ENCODE results near the gene PLBD2. TPM values are rescaled to one million over a fixed set of nuclear protein-coding genes. Genes with fewer than 3 reads are reported as not detected.

Gene PLBD2
- total and polyA plus RNA-seq, 4 donors: 12.1 to 31.2 (median 19.6) TPM

DNA sequence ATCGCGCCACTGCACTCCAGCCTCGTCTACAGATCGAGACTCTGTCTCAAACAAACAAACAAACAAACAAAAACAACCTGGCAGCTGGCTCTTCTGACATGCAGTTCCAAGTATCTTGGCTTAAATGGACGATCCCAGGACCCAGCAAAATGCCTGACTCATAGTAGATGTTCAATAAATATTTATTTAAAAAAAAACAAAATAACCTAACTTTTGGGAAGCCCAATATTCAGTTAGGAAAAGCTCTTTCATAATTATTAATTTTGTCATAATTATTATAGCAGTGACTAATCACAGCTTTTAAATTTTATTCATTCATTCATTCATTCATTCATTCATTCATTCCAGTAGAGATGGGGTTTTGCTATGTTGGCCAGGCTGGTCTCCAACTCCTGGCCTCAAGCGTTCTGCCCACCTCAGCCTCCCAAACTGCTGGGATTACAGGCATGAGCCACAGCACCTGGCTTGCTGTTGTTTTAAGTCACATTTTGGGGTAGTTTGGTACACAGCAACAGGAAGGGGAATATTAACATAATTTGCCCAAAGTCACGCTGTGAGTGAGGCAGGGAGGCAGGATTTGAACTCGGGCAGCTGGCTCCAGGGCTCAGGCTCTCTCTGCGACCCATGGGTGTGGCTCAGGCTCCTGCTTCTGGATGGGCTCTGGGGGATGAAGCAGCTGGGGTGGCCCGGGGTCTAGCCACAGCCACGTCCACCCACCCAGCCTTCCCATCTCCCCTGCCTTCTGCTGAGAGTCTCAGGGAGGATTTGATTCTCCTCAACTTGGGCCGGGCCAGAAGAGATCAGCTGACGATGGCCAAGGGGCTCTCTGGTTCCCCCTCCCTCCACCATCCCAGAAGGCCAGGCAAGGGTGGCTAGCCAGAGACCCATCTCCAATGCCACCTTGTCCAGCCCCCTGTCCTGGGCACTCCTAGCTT is 42.9 kb downstream of the PLBD2 start:
- Histone ChIP-seq H3K4me1 (ENCODE audit: control insufficient read depth in 4 of 4, insufficient read depth in 4 of 4, low read length in 3 of 4) (peaks cover 8 to 24% (median 18%) of the 10 kb centered on the region in 4 donors), H3K9me3 (ENCODE audit: control insufficient read depth in 4 of 4, low read length in 3 of 4) (no peaks in the 10 kb centered on the region), H3K27me3 (ENCODE audit: control insufficient read depth in 4 of 4, insufficient read depth in 4 of 4, low read length in 3 of 4) (no peaks in the 10 kb centered on the region), H3K27ac (ENCODE audit: low read depth in 1 of 2, low read length in 2 of 2) (peak overlapping the region in 1 of 2 donors; percentile 33), H3K4me3 (ENCODE audit: low read depth in 1 of 3, low read length in 3 of 3) (peak overlapping the region; percentile 55 to 96 (median 74)), H3K36me3 (ENCODE audit: control insufficient read depth in 4 of 4, insufficient read depth in 3 of 4, low read depth in 1 of 4, low read length in 3 of 4) (peaks cover 0 to 29% (median 16%) of the 10 kb centered on the region in 4 donors), H3K9ac (ENCODE audit: low read depth in 1 of 2, low read length in 2 of 2) (peak overlapping the region in 1 of 2 donors; percentile 28)
- no peak for TF ChIP-seq HNF4A (conservative IDR thresholded peaks at IDR 0.05)
- peak; percentile 13 for TF ChIP-seq SP1 (IDR thresholded peaks at IDR 0.05)
- no peak for TF ChIP-seq FOXA2 (IDR thresholded peaks at IDR 0.05)
- TF ChIP-seq GABPA (IDR thresholded peaks at IDR 0.05 in 1 of 2, conservative IDR thresholded peaks at IDR 0.05 in 1 of 2): no peak
- 60% methylated on average over 13 of the region's 13 CpGs for WGBS
- DNase-seq (ENCODE audit: low spot score): no peak

DNA sequence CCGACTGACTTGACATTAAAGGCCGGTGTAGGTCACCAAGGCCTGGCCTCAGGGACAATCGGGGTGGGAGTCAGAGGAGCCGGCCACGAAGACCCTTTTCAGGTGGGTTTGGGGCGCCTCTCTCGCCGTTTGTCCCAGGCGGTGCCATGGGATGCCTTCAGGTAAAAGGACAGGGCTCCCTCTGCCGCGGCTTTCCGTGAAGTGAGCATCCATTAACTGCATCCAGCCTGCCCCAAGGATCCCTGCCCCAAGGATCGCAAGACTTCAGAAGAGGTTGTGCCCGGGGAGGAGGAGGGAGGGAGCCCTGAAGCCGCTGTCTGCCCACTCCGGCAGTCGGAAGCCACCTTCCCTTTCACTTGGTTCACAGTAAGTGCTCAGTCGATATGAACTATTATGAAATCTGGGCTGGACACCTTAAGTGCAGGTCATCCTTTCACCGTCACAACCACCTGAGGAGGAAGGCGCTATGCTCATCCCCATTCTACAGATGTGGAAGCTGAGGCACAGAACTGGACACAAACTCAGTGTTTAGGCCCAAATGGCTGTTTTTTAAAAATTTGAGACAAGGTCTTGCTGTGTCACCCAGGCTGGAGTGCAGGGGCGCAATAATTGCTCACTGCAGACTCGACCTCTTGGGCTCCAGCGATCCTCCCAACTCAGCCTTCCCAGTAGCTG is 44.3 kb downstream of the PLBD2 start:
- no peaks in the 10 kb centered on the region for H3K9me3 ChIP-seq (ENCODE audit: control insufficient read depth in 4 of 4, low read length in 3 of 4)
- H3K4me1 ChIP-seq (ENCODE audit: control insufficient read depth in 4 of 4, insufficient read depth in 4 of 4, low read length in 3 of 4): peaks cover 8 to 24% (median 18%) of the 10 kb centered on the region in 4 donors
- H3K4me3 ChIP-seq (ENCODE audit: low read depth in 1 of 3, low read length in 3 of 3): peak overlapping the region; percentile 55 to 96 (median 74)
- no peak for DNase-seq (ENCODE audit: low spot score)
- H3K27me3 ChIP-seq (ENCODE audit: control insufficient read depth in 4 of 4, insufficient read depth in 4 of 4, low read length in 3 of 4): no peaks in the 10 kb centered on the region
- H3K9ac ChIP-seq (ENCODE audit: low read depth in 1 of 2, low read length in 2 of 2): peak overlapping the region; percentile 71 to 80
- 57% methylated on average over 23 of the region's 23 CpGs for WGBS
- H3K27ac ChIP-seq (ENCODE audit: low read depth in 1 of 2, low read length in 2 of 2): peak overlapping the region; percentile 57 to 86
- H3K36me3 ChIP-seq (ENCODE audit: control insufficient read depth in 4 of 4, insufficient read depth in 3 of 4, low read depth in 1 of 4, low read length in 3 of 4): peaks cover 0 to 18% (median 12%) of the 10 kb centered on the region in 4 donors
- no peak for TF ChIP-seq RAD21 (IDR thresholded peaks at IDR 0.05)
- TF ChIP-seq RXRA (IDR thresholded peaks at IDR 0.05): peak in 1 of 2 donors; percentile 4

DNA sequence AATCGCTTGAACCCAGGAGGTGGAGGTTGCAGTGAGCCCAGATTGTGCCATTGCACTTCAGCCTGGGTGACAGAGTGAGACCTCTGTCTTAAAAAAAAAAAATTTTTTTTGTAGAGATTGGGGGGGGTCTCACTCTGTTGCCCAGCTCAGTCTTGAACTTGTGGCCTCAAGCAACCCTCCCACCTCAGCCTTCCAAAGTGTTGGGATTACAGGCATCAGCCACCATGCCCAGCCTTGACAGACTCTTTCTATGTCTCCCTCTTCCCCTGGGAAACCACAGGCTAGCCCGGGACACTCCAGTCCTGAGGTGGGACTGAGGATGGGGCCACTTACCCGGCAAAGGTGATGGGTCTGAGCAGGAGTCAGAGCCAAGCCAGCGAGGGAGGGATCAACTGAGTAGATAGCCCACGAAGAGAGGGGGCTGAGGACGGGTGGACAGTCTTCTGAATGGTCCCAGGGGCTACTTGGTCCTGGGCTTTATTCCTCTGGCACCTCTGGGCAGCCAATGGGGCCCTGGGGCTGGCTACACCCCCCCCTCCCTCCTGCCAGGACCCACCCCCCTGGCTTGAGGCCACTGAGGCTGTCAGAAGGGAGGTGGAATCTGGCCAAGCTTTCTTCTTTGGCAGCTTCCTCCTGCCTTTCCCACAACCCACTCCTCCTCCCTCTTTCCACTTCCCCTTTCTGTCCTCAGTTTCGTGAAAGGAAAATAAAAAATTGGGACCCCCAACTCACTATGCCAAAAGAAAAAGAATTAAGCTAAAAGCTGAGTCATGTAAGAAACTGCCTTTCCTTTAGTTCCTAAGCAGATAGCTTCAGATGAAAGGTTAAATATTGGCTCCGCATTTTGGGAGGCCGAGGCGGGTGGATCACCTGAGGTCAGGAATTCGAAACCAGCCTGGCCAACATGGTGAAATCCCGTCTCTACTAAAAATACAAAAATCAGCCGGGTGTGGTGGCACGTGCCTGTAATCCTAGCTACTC is 45.3 kb downstream of the PLBD2 start, which contains the start of gene SDS:
TSS of gene SDS (minus strand) at position 453 of the 981 bp plus-strand sequence. CDS start 4,179 bp downstream, outside the sequence.
- no peaks in the 10 kb centered on the region for H3K27me3 ChIP-seq (ENCODE audit: control insufficient read depth in 4 of 4, insufficient read depth in 4 of 4, low read length in 3 of 4)
- peaks cover 0 to 13% (median 10%) of the 10 kb centered on the region in 4 donors for H3K36me3 ChIP-seq (ENCODE audit: control insufficient read depth in 4 of 4, insufficient read depth in 3 of 4, low read depth in 1 of 4, low read length in 3 of 4)
- H3K27ac ChIP-seq (ENCODE audit: low read depth in 1 of 2, low read length in 2 of 2): peak within 1 kb of the TSS; percentile 57 to 86
- peak within 1 kb of the TSS; percentile 55 to 96 (median 74) for H3K4me3 ChIP-seq (ENCODE audit: low read depth in 1 of 3, low read length in 3 of 3)
- 14% methylated on average over 14 of the region's 14 CpGs for WGBS
- TF ChIP-seq, protein P1, sequence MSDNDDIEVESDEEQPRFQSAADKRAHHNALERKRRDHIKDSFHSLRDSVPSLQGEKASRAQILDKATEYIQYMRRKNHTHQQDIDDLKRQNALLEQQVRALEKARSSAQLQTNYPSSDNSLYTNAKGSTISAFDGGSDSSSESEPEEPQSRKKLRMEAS (IDR thresholded peaks at IDR 0.05): no peak
- TF ChIP-seq RAD21 (IDR thresholded peaks at IDR 0.05): peak in 1 of 2 donors; percentile 18
- peak; percentile 71 for TF ChIP-seq SP1 (IDR thresholded peaks at IDR 0.05)
- peak; percentile 6 for TF ChIP-seq FOXA1 (IDR thresholded peaks at IDR 0.05)
- TF ChIP-seq, protein P2, sequence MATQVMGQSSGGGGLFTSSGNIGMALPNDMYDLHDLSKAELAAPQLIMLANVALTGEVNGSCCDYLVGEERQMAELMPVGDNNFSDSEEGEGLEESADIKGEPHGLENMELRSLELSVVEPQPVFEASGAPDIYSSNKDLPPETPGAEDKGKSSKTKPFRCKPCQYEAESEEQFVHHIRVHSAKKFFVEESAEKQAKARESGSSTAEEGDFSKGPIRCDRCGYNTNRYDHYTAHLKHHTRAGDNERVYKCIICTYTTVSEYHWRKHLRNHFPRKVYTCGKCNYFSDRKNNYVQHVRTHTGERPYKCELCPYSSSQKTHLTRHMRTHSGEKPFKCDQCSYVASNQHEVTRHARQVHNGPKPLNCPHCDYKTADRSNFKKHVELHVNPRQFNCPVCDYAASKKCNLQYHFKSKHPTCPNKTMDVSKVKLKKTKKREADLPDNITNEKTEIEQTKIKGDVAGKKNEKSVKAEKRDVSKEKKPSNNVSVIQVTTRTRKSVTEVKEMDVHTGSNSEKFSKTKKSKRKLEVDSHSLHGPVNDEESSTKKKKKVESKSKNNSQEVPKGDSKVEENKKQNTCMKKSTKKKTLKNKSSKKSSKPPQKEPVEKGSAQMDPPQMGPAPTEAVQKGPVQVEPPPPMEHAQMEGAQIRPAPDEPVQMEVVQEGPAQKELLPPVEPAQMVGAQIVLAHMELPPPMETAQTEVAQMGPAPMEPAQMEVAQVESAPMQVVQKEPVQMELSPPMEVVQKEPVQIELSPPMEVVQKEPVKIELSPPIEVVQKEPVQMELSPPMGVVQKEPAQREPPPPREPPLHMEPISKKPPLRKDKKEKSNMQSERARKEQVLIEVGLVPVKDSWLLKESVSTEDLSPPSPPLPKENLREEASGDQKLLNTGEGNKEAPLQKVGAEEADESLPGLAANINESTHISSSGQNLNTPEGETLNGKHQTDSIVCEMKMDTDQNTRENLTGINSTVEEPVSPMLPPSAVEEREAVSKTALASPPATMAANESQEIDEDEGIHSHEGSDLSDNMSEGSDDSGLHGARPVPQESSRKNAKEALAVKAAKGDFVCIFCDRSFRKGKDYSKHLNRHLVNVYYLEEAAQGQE (IDR thresholded peaks at IDR 0.05): peak; percentile 89
- peak; percentile 35 to 69 for TF ChIP-seq EGR1 (IDR thresholded peaks at IDR 0.05; ENCODE audit: low read depth in 2 of 2)
- peak; percentile 5 to 49 for TF ChIP-seq HNF4A (conservative IDR thresholded peaks at IDR 0.05)
- TF ChIP-seq, protein P3, sequence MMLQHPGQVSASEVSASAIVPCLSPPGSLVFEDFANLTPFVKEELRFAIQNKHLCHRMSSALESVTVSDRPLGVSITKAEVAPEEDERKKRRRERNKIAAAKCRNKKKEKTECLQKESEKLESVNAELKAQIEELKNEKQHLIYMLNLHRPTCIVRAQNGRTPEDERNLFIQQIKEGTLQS (IDR thresholded peaks at IDR 0.05): no peak
- TF ChIP-seq GABPA (IDR thresholded peaks at IDR 0.05 in 1 of 2, conservative IDR thresholded peaks at IDR 0.05 in 1 of 2): peak in 1 of 2 donors; percentile 48
- TF ChIP-seq JUND (IDR thresholded peaks at IDR 0.05): peak; percentile 10 to 26
- TF ChIP-seq, protein P4, sequence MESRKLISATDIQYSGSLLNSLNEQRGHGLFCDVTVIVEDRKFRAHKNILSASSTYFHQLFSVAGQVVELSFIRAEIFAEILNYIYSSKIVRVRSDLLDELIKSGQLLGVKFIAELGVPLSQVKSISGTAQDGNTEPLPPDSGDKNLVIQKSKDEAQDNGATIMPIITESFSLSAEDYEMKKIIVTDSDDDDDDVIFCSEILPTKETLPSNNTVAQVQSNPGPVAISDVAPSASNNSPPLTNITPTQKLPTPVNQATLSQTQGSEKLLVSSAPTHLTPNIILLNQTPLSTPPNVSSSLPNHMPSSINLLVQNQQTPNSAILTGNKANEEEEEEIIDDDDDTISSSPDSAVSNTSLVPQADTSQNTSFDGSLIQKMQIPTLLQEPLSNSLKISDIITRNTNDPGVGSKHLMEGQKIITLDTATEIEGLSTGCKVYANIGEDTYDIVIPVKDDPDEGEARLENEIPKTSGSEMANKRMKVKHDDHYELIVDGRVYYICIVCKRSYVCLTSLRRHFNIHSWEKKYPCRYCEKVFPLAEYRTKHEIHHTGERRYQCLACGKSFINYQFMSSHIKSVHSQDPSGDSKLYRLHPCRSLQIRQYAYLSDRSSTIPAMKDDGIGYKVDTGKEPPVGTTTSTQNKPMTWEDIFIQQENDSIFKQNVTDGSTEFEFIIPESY (IDR thresholded peaks at IDR 0.05): peak; percentile 49
- TF ChIP-seq YY1 (IDR thresholded peaks at IDR 0.05): peak; percentile 62
- no peak for TF ChIP-seq FOXA2 (IDR thresholded peaks at IDR 0.05)
- TF ChIP-seq TAF1 (conservative IDR thresholded peaks at IDR 0.05): peak; percentile 92
- no peak for TF ChIP-seq HNF4G (IDR thresholded peaks at IDR 0.05)
- TF ChIP-seq RXRA (IDR thresholded peaks at IDR 0.05): peak; percentile 86 to 90
- DNase-seq (ENCODE audit: low spot score): no peak
- no peaks in the 10 kb centered on the region for H3K9me3 ChIP-seq (ENCODE audit: control insufficient read depth in 4 of 4, low read length in 3 of 4)
- peaks cover 8 to 26% (median 19%) of the 10 kb centered on the region in 4 donors for H3K4me1 ChIP-seq (ENCODE audit: control insufficient read depth in 4 of 4, insufficient read depth in 4 of 4, low read length in 3 of 4)
- H3K9ac ChIP-seq (ENCODE audit: low read depth in 1 of 2, low read length in 2 of 2): peak within 1 kb of the TSS; percentile 71 to 80
